GM18508 (cell line): ENCODE results near the gene PREPL.

Experiments
- ATAC-seq: cut with Tn5 transposase; IDR thresholded peaks from one replicate; pipeline ENCODE4 v1.9.1; 2021; ENCODE audit warnings: moderate number of reproducible peaks; ENCODE audit not compliant: insufficient read depth, unreplicated experiment

PREPL gene

DNA sequence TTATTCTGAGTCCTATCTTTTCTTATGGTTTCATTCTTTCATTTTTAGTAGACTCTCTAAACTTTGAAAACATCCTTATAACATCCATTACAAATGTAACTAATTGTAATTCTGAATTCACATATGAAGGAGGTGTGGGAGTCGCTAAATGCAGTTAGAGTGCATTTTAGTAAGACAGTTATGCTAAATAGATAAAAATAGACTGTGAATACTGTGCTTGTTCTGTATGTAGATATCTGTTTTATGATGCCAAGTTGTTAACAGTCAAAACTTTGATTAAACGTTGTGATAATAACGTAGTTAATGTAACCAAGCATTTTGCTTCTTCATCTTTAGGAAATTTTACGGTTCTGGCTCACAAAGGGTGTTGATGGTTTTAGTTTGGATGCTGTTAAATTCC, 61.7 kb downstream of the PREPL start:
- no peak for ATAC-seq

DNA sequence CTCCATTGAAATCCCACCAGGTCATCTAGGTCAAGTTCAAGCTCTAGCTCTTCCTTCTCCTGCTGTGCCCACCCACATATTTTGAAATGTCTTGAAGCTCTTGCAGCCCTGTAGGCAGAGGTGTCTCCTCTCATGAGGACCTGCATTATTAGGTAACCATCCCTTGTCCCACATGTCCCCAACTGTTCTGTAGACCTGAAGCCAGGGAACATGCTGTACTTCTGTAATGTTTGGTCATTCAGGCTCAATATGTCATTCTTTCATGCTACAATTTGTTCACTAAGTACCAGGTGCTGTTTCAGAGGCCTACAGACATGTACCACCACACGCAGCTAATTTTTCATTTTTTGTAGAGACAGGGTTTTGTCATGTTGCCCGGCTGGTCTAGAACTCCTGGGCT, 63.9 kb downstream of the PREPL start:
- no peak for ATAC-seq

DNA sequence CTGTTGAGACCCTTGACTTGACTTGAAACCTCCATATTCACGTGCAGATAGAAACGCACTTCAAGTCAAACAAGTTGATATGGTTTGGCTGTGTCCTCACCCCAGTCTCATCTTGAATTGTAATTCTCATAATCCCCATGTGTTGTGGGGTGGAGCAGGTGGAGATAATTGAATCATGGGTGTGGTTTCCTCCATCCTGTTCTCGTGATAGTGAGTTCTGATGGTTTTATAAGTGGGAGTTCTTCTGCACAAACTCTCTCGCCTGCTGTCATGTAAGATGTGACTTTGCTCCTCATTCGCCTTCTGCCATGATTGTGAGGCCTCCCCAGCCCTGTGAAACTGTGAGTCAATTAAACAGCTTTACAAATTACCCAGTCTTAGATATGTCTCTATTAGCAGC, 64.6 kb downstream of the PREPL start:
- ATAC-seq: no peak

DNA sequence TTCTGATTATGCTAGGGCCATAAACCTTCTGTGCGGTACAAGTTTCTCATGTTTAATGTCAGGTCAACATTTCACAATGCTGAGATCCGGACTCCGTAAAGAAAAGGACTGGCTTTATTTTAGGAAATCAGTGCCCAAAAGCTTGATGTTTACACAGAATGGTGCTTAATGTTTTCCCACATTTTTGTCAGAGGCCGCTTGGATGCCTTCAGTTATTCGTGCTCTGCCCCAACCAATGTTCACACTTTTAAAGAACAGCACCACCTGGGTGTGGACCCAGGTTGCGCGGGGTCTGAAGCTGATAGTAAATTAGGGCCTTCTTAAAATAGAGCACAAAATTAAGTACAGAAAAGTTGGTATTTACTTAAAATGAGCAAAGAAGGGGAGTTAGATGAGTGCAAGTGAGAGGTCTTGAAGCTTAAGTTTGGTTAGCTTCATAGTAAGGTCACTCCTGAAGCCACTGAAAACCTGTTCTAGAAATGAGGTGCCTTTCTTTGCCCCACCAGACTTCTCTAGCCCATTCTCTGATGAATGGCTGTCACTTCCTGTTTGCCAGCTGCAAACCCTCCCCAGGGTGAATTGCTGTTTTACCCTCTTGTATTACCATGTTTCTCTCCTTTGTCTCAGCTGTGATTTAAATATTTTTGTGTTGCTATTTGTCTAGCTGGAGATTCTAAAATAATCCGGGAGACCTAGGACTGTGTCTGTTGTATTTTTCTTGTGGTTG, 65.5 kb downstream of the PREPL start:
- ATAC-seq: no peak

DNA sequence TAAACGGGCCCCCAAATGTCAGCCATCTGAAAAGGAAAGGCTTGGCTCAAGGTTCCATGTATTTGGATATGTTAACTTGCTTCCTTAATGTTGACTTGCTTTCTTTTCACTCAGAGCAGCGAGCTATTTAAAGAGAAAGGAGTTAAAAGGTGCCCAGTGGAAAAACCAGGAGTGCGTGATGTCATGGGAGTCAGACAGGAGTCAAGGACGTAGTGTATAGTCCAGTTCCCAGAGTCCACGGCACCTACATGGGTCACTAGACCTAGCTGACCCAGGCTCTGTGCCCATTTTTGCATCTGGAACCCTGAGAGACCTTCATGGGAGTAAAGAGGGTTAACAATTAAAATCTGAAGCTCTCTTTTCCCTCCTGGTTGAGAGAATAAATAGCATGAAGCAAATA, 66.2 kb downstream of the PREPL start:
- no peak for ATAC-seq

DNA sequence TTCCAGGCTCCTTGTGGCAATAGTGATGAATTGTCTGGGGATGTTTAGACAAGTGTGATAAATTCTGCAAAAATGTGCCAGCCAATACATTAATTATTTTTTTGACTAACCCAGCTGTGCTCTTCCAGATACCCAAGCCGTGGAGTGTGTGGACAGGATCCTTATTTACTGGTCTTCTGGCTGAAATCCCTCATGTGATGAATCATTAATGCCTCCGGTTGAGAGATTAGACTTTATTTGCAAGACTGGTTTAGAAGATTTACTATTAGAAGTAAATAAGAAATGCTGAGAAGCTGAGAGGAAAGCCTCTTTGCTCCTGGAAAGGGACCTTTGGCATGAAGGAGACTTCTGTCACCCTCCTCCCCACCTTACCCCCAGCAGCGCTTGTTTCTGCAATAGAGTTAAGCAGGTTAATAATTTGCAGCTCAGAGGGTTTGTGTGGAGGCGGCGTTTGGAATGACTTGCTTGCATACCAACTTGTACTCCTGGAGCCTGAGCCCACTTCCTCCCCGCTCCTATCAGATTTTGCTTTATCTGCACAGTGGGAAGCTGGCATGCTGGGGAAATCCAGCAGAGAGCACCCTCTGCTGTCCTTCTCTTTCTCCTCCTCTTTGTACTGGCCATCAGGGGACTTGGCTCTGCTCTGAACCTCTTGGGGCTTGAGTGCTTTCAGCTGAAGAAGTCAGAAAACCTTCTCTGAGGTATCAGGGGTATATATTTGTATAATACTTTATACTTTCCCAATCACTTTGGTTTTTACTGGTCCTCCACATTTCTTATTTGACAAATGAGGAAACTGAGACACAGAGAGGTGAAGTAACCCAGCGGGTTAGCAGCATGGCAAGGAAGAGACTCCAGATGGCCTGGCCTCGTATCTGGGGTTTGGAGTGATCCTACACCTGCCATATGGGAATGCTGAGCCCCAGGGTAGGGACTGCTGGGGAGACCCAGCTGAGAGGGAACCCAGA, 69.7 kb downstream of the PREPL start:
- ATAC-seq: no peak

DNA sequence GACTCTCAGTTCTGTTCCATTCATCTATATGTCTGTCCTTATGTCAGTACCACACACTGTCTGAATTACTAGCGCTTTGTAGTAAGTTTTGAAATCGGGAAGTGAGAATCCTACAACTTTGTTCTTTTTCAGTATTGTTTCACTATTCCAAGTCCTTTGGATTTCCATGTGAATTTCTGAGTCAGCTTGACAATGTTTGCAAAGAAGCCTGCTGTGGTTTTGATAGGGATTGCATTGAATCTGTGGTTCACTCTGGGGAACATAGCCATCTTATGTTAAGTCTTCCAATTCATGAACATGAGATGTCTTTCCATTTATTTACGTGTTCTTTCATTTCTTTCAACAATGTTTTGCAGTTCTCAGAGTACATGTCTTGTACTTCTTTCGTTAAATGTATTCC, 71.0 kb downstream of the PREPL start:
- ATAC-seq: no peak

DNA sequence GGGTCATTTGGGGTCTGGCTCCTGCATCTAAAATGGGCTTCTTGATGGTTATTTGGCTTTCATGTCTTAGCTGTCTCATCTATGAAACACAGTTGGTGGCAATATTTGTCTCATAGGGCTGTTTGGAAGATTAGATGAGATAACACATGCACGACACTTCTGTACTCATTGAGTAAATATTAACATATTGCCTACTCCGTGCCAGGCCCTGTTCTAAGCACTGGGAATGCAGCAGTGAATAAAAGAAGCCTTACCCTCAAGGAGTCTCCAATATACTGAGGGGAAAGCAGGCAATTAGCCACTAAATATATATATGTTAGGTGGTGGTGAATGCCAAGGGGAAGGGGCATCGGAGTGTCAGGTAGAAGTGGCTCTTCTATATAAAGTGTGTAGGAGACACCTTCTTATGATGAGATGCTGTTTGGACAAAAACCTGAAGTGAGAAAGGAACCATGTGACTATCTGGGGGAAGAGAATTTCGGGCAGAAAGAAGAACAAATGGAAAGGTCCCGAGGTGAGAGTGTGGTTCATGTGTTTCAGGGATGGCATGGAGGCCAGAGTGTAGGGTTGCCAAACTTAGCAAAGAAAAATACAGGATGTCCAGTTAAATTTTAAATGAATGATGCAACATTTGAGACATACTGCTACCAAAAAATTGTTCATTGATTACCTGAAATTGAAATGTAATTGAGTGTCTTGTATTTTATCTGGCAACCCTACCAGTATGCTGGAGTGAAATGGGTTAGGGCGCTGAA, 74.2 kb downstream of the PREPL start:
- ATAC-seq: no peak

DNA sequence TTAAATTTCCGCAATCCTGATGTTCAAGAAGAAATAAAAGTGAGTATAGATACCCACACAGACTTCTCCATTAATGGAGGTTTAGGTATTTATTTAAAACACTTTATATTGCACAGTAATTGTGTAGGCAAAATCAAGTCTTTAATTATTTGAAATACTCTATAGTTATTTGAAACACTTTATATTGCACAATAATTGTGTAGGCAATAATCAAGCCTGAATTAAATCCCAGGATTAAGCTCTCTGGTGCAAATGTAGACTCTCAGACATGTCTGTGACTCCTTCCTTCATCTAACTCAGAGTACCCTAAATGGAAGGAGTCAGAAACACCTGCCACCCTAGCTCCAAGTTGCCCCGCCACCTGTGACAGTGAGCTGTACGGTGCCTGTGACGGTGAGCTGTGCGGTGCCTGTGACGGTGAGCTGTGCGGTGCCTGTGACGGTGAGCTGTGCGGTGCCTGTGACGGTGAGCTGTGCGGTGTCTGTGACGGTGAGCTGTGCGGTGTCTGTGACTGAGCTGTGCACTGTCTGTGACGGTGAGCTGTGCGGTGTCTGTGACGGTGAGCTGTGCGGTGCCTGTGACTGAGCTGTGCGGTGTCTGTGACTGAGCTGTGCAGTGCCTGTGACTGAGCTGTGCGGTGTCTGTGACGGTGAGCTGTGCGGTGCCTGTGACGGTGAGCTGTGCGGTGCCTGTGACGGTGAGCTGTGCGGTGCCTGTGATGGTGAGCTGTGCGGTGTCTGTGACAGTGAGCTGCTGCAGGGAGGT, 75.0 kb downstream of the PREPL start:
- ATAC-seq: no peak

DNA sequence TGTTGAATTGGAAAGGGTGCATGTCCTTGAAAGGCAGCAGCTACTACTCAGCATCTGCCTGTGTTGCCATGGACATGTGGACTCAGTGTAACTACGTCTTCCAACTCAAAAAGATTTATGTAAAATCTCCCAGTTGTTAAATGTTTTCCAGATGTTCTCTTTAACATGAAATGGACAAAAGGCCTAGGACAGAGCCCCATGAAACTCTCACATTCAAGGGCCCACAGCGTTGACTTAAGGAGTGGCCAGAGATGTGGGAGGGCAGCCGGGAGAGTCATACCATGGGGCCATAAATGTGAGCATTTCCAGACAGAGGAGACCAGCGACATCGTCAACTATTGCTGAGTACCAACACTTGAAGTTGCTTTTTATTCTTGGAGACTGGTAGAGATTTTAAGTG, 76.1 kb downstream of the PREPL start:
- no peak for ATAC-seq

DNA sequence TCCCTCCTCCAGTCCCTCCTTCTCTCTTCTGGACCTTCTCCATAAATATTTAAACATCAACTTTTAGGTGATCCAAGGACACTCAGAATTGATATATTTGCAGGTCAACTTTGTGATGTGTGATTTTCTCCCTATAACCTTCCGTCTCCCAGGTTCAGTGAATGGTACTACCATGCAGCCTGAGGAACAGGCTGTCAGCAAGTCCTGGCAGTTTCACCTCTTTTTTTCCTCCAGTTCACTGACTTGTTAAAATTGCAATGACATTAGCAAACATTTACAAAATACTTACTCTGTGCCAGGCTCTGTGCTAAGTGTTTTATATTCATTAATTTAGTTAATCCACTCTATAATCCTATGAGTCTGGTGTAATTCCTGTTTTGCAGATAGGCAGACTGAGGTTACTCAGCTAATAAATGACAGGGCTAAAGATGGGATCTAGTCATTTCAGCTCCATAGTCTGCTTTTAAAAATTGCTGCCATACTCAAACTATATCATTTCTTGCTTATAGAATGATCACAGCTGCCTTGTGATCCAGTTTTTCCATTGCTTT, 78.1 kb downstream of the PREPL start:
- no peak for ATAC-seq

DNA sequence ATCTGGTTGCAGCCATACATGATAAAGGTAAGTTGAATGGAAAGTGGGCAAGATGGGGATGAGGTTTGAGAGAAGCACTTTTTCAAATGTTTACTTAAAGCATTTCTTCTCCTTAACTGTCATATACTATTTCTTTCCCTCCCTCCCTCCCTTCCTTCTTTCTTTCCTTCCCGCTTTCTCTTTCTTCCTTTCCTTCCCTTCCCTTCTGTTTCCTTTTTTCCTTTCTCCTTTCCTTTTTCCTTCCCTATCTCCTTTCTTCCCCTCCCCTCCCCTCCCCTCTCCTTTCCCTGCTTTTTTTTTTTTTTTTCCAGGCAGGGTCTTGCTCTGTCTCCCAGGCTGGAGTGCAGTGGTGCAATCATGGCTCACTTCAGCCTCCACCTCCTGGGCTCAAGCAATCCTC, 80.4 kb downstream of the PREPL start:
- no peak for ATAC-seq

DNA sequence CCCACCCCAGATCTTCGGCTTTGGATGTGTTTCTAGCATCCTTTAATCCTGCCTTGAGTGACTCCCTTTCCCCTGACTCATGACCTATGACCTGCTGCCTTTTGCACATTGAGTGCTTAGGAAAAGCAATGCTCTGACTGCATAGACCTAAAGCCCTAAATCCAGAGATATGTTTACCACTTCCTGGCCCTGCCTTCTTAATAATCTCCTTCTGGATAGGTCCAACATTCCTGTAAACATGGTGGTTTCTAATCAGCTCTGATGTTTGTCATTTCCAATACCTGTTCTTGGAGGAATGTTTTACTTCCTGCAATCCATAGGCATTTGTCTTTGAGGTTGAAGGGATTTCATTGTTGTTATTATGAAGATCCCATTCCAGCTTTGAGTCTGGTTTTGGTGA, 83.8 kb downstream of the PREPL start:
- no peak for ATAC-seq

DNA sequence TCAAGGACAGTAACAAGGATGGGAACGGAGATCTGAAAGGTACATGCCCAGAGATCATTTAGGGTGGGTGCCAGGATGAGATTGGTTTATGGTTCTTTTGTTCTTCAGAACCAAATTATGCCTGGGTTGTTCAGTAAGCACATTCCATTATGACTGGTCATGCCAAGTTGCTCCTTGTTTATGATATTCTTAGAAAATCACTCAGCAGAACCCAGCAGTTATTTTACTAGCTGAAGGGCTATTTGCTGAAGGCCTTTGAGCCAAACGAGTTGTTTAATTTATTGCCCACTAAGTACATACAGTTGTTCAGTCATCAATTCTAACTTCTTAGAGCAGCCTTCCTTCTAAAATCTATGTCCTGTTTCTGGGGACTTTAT, 85.4 kb downstream of the PREPL start:
- ATAC-seq: no peak

DNA sequence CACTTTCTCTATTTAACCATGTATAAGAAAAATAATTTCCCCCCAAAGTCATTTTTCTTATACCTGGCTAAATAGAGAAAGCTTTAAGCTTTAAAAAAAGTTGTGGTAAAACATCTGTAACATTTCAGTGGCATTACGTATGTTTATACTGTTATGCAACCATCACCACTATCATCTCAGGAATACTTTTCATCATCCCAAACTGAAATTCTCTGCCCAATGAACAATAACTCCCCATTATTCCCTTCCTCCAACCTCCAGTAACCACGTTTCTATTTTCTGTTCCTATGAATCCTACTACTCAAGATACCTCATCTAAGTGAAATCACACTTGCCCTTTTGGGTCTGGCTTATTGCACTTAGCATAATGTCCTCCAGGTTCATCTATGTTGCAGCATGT, 87.7 kb downstream of the PREPL start:
- no peak for ATAC-seq

DNA sequence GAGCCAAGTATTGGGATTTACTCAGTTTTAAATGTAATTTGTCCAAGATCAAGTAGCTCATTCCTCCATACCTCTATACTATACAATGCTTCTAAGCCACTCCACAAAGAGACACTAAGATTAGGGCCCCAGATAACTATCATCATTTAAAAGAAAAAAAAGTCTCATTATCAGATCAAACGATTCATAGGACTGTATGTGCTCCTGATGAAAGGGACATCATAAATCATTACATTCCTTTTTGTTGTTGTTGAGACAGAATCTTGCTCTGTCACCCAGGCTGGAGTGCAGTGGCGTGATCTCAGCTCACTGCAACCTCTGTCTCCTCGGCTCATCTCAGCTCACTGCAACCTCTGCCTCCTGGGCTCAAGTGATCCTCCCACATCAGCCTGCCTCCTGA, 88.2 kb downstream of the PREPL start:
- no peak for ATAC-seq

DNA sequence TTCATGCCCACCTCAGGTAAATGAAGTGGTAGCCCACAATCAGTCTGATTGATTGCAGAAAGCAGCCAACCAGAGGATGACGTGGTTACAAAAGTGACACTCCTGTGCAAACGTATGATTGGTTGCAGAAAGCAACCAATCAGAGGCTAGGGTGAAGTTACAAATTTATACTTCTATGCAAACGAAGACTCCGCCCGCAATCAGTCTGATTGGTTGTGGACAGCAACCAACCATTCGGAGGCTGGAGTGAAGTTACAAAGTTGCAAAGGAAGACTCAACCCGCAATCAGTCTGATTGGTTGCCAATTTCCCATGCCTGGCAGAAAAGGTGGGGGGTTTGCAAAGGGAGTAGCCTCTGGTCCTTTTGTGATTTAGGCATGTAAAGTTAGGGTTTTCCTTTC, 90.0 kb downstream of the PREPL start:
- ATAC-seq: no peak

DNA sequence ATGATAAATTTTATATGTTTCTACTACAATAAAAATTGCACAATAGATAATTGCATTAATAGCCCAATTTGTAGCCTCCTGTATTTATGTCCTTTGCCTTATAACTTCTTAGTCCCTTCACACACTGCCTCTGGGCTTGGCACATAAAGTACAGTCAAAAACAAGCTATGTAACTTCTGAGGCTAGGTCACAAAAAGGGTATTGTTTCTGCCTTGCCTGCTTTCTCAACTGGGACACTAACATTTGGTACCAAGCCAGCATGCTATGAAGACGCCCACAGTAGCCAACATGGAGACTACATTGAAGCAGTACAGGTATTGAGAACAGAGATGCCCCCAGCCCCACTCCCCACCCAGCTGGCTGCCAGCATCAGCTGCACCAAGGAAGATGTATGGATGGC, 91.5 kb downstream of the PREPL start:
- no peak for ATAC-seq

DNA sequence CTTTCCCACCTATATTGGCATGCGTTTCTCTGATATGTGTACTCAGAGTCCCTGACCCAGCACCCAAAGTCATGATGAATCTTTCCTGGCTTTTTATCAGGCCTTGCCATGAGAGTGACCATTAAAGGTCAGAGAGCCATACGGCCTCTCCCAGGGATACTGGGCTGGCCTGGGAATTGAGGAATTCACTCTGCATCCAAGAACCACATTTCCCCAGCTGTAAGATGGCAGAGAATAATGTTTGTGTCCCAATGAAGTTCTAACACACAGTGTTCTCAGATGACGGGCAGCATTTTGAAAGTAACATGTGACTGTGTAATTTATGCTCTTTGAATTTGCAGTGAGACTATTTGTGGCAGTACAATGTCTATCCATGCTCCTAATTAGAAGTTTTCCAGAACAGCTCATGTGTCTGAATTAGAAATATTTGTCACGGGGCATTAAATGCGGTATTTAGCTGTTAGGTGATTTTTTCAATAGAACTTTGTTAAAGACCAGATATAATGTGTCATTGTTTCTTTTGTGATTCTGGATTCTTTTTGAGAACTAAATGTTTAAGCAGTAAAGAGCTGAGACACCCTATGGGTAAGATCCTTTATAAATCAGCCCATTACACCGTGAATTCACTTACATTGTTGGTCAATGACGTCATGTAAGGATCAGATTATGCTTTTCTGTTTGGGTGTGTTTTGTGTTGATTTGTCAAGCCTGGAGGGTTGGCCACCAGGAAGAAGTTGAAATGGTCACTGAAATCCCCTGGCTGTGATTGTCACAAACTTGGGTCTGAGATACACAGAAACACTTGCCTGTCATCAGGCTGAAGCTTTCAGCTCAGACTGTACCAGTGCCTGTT, 93.3 kb downstream of the PREPL start:
- no peak for ATAC-seq
